ENCODE measurements around the gene DDX49. TPM values are rescaled to one million over a fixed set of nuclear protein-coding genes. Genes with fewer than 3 reads are reported as not detected.

DDX49 gene
- total and polyA plus RNA-seq, 2 donors (not counting 1 experiment from before 2014, with no cell fraction given) = 38.9 to 47.5 TPM

DNA sequence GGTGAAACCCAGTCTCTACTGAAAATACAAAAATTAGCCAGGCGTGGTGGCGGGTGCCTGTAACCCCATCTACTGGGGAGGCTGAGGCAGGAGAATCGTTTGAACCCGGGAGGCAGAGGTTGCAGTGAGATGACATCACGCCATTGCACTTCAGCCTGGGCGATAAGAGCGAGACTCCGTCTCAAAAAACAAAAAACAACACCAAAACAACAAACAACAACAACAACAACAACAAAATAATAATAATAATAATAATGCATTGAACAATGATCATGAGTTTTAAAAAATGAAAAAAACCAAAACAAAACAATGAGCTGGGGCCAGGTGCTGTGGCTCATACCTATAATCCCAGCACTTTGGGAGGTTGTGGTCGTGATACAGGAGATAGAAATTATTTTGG lies 44.6 kb downstream of the DDX49 start:
- H3K4me2 ChIP-seq (replicated peaks; ENCODE audit: low read depth, low read length, poor library complexity, severe bottlenecking) = no peak overlapping the region
- no peak overlapping the region for H3K27ac Mint-ChIP-seq

DNA sequence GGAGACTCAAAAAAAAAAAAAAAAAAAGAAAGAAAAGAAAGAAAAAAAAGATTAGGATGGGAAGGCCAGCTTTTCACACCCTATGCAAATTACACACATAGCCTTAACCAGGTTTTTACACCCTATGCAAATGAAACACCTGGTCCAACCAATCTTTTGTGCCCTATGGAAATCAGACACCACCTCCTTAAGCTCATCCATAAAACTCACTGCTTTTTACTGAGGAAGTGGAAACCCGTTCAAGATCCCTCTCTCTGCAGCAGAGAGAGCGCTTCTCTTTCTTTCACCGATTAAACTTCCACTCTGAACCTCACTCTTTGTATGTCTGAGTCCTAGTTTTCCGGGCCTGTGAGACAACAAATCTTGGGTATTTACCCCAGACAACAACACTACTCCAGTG lies 46.8 kb downstream of the DDX49 start:
- Mint-ChIP-seq H3K4me3 (no peak overlapping the region), H3K9me3 (ENCODE audit: insufficient read depth) (no peaks in the 10 kb centered on the region), H3K27me3 (peaks cover 18% of the 10 kb centered on the region), H3K27ac (no peak overlapping the region), H3K4me1 (peaks cover 8% of the 10 kb centered on the region)
- H3K79me2 ChIP-seq (ENCODE audit: control insufficient read depth, insufficient read depth, low read length) = no peaks in the 10 kb centered on the region
- no peaks in the 10 kb centered on the region for H3K36me3 ChIP-seq (replicated peaks in 1 of 2; ENCODE audit: control extremely low read depth in 1 of 2, control insufficient read depth in 1 of 2, extremely low read depth in 1 of 2, insufficient read depth in 2 of 2, low read length in 1 of 2)
- intact Hi-C loops (cut with micrococcal nuclease) = no loop called here
- peaks cover 7% of the 10 kb centered on the region in 2 donors for H3K4me1 ChIP-seq (ENCODE audit: control insufficient read depth in 2 of 2, insufficient read depth in 2 of 2, low read length in 2 of 2)
- TF ChIP-seq EZH2 (IDR thresholded peaks at IDR 0.05; ENCODE audit: borderline replicate concordance, insufficient read depth, low read depth, low read length, poor library complexity, severe bottlenecking) = no peak
- H3K4me2 ChIP-seq (replicated peaks; ENCODE audit: low read depth, low read length, poor library complexity, severe bottlenecking) = no peak overlapping the region
- ATAC-seq (ENCODE audit: low read depth) (no peak), DNase-seq (no peak)
- ChIA-PET POLR2A (interaction anchor here (0.5 kb wide), 2 partner anchors 207 to 1456 kb away, joined by 3 to 6 read pairs; no protein-coding TSS in a partner anchor), CTCF (interaction anchor here (0.6 kb wide), 1 partner anchor 311 kb away, joined by 3 read pairs; no protein-coding TSS in a partner anchor)
- peaks cover 0 to 10% (median 0%) of the 10 kb centered on the region in 3 donors for H3K9me3 ChIP-seq (ENCODE audit: control extremely low read depth in 1 of 3, control insufficient read depth in 2 of 3, insufficient read depth in 1 of 3, low read length in 2 of 3)
- no peak overlapping the region for H3K27ac ChIP-seq (ENCODE audit: low read length in 2 of 2)
- WGBS (ENCODE audit: insufficient coverage) = 100% methylated on average over 1 of the region's 4 CpGs
- H3K4me3 ChIP-seq (ENCODE audit: control extremely low read depth in 1 of 5, extremely low read depth in 1 of 5, insufficient read depth in 1 of 5, low read depth in 2 of 5, low read length in 4 of 5) = no peak overlapping the region
- H2AFZ ChIP-seq (ENCODE audit: insufficient read depth, low read depth, low read length, poor library complexity, severe bottlenecking) = no peak overlapping the region
- H4K20me1 ChIP-seq (ENCODE audit: control insufficient read depth, insufficient read depth, low read length, poor library complexity, severe bottlenecking) = no peaks in the 10 kb centered on the region
- peaks cover 0 to 13% (median 2%) of the 10 kb centered on the region in 4 experiments for H3K27me3 ChIP-seq (replicated peaks in 1 of 4; ENCODE audit: control extremely low read depth in 1 of 4, control insufficient read depth in 3 of 4, insufficient read depth in 4 of 4, low read length in 3 of 4)
- no peak overlapping the region for H3K9ac ChIP-seq (ENCODE audit: low read length)

More for the DNA sequence above, 44.6 kb downstream of the DDX49 start:
- H3K4me1 ChIP-seq (ENCODE audit: control insufficient read depth in 2 of 2, insufficient read depth in 2 of 2, low read length in 2 of 2) = peaks cover 7% of the 10 kb centered on the region in 2 donors
- H3K27me3 ChIP-seq (replicated peaks in 1 of 4; ENCODE audit: control extremely low read depth in 1 of 4, control insufficient read depth in 3 of 4, insufficient read depth in 4 of 4, low read length in 3 of 4) = peaks cover 0 to 14% (median 2%) of the 10 kb centered on the region in 4 experiments
- ChIA-PET POLR2A (no interaction called here), CTCF (no interaction called here)
- H3K27ac ChIP-seq (ENCODE audit: low read length in 2 of 2) = no peak overlapping the region
- H3K9me3 ChIP-seq (ENCODE audit: control extremely low read depth in 1 of 3, control insufficient read depth in 2 of 3, insufficient read depth in 1 of 3, low read length in 2 of 3) = peaks cover 0 to 10% (median 0%) of the 10 kb centered on the region in 3 donors
- H3K4me3 ChIP-seq (ENCODE audit: control extremely low read depth in 1 of 5, extremely low read depth in 1 of 5, insufficient read depth in 1 of 5, low read depth in 2 of 5, low read length in 4 of 5) = no peak overlapping the region
- no peak for ATAC-seq (ENCODE audit: low read depth)
- no peak for DNase-seq
- intact Hi-C loops (cut with micrococcal nuclease) = no loop called here
- H3K4me1 Mint-ChIP-seq = peaks cover 10% of the 10 kb centered on the region
- no peaks in the 10 kb centered on the region for H3K79me2 ChIP-seq (ENCODE audit: control insufficient read depth, insufficient read depth, low read length)
- no peaks in the 10 kb centered on the region for H4K20me1 ChIP-seq (ENCODE audit: control insufficient read depth, insufficient read depth, low read length, poor library complexity, severe bottlenecking)
- no peaks in the 10 kb centered on the region for H3K36me3 ChIP-seq (replicated peaks in 1 of 2; ENCODE audit: control extremely low read depth in 1 of 2, control insufficient read depth in 1 of 2, extremely low read depth in 1 of 2, insufficient read depth in 2 of 2, low read length in 1 of 2)
- peaks cover 16% of the 10 kb centered on the region for H3K27me3 Mint-ChIP-seq
- no peak overlapping the region for H2AFZ ChIP-seq (ENCODE audit: insufficient read depth, low read depth, low read length, poor library complexity, severe bottlenecking)
- H3K9ac ChIP-seq (ENCODE audit: low read length) = no peak overlapping the region
- no peak overlapping the region for H3K4me3 Mint-ChIP-seq
- H3K9me3 Mint-ChIP-seq (ENCODE audit: insufficient read depth) = no peaks in the 10 kb centered on the region
- 100% methylated on average over 2 of the region's 9 CpGs for WGBS (ENCODE audit: insufficient coverage)
- TF ChIP-seq, protein P1, sequence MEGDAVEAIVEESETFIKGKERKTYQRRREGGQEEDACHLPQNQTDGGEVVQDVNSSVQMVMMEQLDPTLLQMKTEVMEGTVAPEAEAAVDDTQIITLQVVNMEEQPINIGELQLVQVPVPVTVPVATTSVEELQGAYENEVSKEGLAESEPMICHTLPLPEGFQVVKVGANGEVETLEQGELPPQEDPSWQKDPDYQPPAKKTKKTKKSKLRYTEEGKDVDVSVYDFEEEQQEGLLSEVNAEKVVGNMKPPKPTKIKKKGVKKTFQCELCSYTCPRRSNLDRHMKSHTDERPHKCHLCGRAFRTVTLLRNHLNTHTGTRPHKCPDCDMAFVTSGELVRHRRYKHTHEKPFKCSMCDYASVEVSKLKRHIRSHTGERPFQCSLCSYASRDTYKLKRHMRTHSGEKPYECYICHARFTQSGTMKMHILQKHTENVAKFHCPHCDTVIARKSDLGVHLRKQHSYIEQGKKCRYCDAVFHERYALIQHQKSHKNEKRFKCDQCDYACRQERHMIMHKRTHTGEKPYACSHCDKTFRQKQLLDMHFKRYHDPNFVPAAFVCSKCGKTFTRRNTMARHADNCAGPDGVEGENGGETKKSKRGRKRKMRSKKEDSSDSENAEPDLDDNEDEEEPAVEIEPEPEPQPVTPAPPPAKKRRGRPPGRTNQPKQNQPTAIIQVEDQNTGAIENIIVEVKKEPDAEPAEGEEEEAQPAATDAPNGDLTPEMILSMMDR (IDR thresholded peaks at IDR 0.05) = no peak
- TF ChIP-seq EZH2 (IDR thresholded peaks at IDR 0.05; ENCODE audit: borderline replicate concordance, insufficient read depth, low read depth, low read length, poor library complexity, severe bottlenecking) = no peak
